Stimulated activated CD4-positive, alpha-beta T cell treated with anti-CD3 and anti-CD28 coated beads, Interleukin-1b, Interleukin-23, amount 100 ng/mL, for 4 hours (primary cell): ENCODE measurements around the gene UBR3.
"Not testable (repeated sequence)": the region's sequence is repeated elsewhere in the genome, so short reads cannot be mapped to it uniquely, and the experiment has no call there.

ENCODE experiments used
- DNase-seq, 2 donors: peaks; one replicate each; pipeline ENCODE4 v3.0.0-alpha.2; 2020; ENCODE audit warnings: low read depth in 2 of 2

Gene UBR3

DNA sequence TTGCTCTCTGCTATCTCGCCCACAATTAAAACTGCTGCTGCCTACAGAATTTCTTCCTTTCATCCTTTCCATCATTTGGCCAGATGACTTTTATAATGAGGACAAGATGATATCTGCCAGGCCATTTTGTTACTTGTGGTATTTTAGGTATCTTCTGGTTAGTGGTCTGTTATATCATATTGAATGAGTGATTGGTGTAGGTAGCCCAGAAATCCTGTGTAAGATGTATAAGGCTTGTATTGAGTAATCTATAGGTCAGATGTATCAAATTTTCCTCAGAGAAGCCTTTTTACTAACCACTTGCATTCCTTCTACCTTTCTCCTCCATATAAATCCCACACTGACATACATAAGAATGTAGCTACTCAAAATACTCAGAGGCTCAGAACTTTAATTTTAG is 118.3 kb downstream of the UBR3 start:
- no peak for DNase-seq

DNA sequence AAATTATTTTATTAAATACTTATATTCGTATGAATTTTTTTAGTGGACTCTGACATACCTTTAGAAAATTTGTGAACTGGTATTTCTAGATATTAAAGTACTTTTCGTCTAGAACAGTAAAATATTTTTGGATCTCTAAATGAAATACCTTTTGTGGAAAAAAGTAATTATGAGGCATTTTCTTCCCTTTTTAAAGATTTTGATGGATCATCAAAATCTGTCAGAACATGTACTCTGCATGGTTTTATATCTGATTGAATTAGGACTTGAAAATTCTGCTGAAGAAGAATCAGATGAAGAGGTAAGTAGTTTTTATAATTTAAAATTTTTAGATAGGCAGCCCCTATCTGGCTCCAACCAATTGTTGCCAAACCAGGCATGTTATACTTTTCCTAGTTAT is 118.8 kb downstream of the UBR3 start:
- no peak for DNase-seq

DNA sequence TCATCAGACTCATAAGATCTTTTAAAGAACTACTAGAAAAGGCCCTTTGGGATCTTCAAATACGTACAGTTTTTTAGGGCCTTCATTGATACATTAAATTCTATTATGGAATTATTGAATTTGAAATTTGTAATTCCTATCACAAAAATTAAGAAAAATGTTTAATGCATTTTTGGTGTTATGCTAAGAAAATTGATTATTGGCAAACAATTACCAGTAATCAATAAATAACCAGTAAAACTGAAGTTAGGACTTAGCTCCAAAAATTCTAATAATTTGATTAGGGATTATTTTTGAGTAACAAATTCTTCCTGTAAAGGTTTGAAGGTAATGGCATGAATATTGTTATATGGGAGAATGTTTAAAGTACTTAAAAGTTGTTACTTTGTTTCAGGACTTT is 119.3 kb downstream of the UBR3 start:
- DNase-seq = no peak

DNA sequence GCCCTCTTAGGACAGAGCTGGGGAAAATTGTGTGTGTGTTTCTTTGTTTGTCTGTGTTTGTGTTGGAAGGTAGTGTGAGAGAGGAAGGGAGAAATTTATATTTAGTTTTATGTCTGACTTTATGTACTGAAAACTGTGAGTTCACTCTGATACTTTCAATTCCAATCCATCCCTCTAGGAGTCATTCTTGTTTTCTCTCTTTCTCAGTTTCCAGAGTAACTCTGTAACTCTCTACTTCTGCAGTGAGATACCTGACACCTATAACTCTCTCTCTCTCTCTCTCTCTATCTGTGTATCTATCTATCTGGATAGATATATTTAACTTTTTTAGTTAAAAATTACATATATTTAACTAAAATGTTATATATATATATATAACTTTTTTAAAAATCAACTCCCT is 128.7 kb downstream of the UBR3 start:
- no peak for DNase-seq

DNA sequence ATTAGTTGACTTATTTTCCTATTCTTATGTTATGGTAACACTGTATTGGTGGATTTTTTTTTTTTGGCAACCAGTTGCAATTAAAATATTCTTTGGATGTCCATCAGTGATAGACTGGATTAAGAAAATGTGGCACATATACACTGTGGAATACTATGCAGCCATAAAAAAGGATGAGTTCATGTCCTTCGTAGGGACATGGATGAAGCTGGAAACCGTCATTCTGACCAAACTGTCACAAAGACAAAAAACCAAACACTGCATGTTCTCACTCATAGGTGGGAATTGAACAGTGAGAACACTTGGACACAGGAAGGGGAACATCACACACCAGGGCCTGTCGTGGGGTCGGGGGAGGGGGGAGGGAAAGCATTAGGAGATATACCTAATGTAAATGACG is 130.0 kb downstream of the UBR3 start:
- DNase-seq = not testable (repeated sequence)

DNA sequence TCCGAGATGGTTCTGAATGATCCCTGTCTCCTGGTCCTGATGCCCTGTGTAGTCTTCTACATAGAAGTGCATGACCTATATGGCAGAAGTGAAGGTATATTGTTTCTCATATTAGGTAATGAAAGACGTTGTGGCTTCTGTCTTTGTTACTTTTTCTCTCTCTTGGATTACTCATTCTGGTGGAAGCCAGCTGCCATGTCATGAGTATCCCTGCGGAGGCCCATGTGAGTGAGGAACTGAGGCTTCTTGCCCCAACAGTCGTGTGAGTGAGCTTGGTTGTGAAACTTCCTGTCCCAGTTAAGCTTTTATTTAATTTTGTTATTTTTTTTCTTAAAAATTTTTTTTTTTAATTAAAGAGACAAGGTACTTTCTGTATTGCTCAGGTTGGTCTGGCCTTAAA is 134.7 kb downstream of the UBR3 start:
- DNase-seq = no peak

DNA sequence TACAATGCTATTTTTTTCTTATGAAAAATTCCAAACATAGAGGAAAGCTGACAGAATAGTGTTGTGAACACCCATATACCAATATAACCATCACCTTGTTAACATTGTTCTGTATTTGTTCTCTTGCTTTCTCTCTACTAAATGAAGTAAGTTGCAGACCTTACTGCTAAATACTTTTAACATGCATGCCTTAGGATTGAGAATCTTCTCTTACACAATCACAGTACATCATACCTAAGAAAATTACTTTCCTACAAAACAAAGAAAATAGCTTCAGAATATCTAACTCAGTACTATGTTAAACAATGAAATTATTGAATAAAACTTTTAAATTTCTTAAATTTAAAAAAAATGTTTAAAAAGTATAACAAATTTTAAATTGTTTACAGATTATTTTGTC is 136.5 kb downstream of the UBR3 start:
- DNase-seq = no peak

DNA sequence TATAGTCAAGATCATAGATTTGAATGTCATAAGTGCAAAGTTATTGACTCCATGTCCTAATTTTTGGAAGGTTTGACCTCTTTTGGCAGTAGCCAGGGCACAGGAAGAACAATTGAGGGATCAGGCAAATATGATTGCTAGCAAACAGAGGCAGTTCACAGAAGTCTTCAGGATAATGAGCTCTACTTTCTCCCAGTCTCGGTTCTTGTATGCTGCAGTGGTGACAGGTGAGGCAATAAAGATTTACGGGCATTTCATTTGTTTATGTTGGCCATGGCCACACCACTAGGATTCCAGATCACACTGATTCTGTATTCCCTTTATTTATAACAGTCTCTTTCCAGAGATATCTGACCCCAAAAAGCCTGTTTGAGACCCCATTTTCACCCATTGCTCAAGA is 137.5 kb downstream of the UBR3 start:
- DNase-seq = no peak

DNA sequence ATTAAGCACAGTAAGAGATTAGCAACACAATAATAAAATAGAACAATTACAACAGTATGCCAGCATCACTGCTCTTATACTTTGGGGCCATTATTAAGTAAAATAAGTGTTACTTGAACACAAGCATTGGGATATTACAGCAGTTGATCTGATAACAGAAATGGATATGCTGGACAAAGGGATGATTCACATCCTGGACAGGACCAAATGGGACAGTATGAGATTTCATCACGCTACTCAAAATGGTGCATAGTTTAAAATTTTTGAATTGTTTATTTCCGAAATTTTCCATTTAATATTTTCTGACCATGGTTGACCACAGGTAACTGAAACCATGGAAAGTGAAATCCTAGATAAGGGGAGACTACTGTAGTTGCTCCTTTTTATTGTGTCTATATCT is 138.2 kb downstream of the UBR3 start:
- no peak for DNase-seq

DNA sequence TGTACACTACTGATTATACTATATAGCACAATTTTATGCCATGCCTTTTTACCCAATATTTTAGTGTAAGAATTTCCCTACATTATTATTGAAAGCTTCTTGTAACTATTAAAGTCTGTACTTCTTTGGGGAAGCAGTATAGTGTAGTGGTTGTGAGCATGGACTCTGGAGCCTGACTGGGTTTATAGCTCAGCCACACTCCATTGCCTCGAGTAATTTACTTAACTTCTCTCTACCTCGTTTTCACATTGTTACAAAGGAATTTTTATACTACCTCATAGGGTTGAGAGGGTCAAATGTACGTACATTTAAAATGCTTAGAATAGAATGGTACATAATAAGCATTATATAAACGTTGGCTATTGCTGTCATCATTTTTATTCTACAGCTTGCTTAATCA is 139.2 kb downstream of the UBR3 start:
- DNase-seq = no peak

DNA sequence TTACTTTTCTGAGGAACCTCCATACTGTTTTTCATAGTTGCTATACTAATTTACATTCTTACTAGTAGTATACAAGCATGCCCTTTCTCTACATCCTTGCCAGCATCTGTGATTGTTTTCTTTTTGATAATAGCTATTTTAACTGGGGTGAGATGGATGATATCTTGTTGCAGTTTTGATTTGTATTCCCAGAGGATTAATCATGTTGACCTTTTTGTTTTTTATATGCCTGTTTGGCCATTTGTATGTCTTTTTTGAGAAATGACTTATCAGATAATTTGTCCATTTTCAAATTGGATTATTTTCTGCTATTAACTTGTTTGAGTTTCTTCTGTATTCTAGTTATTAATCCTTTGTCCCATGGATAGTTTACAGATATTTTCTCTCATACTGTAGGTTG is 141.5 kb downstream of the UBR3 start:
- DNase-seq = no peak

DNA sequence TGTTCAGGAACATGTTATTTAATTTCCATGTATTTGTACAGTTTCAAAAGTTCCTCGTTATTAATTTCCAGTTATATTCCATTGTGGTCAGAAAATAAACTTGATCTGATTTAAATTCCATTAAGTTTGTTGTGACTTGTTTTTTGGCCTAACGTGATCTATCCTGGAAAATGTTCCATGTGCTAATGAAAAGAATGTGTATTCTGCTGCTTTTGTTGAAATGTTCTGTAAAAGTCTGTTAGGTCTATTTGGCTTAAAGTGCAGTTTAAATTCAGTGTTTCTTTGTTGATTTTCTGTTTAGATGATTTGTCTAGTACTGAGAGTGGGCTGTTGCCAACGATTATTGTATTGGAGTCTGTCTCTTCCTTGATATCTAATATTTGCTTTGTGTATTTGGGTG is 148.0 kb downstream of the UBR3 start:
- DNase-seq = no peak

DNA sequence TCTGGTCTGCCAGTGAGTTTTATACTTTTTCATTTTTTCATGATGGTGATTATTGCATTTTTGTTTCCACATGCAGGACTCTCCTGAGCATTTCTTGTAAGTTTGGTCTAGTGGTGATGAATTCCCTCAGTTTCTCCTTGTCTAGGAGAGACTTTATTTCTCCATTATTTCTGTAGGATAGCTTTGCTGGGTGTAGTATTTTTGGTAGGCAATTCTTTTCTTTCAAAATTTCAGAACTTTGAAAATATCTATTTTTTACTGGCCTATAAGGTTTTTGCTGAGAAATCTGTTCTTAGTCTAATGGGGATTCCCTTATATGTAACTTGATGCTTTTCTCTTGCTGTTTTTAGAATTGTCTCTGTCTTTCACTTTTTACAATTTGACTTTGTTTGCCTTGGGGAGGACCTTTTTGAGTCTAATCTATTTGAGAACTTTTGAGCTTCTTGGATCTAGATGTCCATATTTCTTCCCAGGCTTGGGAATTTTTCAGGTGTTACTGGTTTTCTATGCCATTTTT is 149.1 kb downstream of the UBR3 start:
- no peak for DNase-seq

DNA sequence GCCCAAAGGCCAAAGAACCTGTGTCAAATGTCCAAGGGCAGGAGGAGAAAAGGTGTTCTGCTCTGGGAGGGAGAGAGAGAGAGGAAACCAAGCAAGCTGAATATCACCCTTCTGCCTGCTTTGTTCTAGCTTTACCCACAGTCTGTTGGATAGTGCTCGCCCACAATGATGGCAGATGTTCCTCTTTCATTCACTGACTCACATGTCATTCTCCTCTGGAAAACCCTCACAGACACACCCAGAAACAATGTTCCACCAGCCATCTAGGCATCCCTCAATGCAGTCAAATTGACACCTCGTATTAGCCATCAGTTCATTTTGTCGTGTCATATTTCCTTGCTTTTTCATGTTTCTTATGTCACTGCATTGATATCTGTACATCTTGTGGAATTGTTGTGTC is 150.3 kb downstream of the UBR3 start:
- no peak for DNase-seq

DNA sequence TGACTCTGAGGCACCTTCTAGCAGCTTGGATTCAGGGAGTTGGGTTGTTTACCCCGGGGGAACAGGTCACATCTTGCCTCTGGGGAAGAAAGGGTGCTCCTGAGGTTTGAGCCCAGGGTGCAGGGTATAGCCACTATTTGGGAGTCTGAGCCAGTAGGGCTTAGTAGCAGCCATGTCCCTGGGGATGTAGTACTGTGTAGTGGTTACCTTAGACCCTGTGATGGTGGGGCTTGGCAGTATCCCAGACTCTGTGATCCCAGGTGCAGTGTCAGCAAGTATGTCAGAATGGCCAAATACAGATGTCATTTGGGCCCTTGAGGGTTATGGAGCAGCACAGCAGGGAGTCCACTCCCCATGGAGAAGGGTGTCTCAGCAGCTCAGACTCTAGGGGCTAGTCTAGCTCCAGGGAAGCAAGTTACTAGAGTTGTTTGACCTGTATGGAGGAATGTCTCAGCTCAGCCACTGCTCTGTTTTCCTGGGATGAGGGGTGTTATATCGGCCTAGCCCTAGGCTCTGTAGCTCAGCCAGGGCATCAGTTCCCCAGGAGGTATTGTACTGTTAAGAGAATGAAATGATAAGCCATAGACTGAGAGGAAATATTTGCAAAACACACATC is 151.3 kb downstream of the UBR3 start:
- DNase-seq = no peak

DNA sequence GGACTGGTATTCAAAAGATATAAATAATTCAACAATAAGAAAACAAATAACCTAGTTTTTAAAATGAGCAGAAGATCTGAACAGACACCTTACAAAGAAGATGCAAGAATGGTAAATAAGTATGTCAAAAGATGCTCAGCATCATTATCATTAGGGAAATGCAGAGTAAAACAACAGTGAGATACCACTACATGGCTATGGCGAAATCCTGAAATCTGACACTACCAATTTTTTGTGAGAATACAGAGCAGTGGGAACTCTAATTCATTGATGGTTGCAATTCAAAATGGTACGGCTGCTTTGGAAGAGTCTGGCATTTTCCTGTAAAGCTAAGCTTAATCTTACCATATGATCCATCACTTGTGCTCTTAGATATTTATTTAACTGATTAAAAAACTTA is 151.8 kb downstream of the UBR3 start:
- DNase-seq = no peak

DNA sequence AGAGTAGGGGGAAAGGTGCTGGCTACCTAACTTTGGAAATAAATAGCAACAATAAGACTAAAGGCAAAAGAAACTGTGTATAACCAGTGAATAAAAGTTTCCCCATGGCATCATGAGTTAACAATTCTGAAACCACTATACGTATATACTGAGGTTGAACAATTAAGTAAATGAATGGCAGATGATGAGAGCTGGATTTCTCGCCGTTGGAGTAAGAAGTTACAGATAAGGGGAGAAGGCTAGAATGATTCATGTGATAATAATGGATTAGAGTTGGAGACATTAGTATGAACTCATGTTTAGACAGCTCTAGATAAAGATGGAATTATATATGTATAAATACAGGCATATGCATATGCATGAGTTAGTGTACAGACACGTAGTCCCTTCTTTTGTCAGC is 152.7 kb downstream of the UBR3 start:
- no peak for DNase-seq

DNA sequence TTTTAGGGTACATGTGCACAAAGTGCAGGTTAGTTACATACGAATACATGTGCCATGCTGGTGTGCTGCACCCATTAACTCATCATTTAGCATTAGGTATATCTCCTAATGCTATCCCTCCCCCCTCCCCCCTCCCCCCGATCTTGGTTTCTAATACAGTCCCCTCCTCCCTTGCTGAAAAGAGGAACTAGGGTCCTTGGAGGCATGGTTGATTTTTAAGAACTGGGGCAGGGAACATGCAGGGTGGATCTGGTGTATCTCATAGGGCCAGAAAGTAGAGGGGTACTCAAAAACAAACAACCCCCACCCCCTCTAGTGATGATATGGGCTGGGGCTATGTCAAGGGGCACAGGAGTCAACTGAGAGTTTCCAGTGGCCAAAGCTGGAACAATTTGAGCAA is 153.4 kb downstream of the UBR3 start:
- no peak for DNase-seq

DNA sequence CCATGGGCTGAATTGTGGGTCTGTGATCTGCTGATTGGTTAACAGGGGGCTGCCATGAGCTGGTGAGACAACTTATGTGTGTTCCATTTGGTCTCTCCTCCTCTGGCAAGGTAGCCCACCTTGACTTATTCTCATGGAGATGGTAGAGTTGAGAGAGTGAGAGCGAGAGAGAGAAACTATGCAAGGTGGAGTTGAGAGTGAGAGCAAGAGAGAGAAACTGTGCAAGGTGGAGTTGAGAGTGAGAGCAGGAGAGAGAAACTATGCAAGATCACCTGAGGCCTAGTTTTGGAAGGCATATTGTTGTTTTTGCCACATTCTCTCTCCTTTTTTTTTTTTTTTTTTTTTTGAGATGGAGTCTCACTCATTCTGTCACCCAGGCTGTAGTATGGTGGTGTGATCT is 155.7 kb downstream of the UBR3 start:
- DNase-seq = no peak

DNA sequence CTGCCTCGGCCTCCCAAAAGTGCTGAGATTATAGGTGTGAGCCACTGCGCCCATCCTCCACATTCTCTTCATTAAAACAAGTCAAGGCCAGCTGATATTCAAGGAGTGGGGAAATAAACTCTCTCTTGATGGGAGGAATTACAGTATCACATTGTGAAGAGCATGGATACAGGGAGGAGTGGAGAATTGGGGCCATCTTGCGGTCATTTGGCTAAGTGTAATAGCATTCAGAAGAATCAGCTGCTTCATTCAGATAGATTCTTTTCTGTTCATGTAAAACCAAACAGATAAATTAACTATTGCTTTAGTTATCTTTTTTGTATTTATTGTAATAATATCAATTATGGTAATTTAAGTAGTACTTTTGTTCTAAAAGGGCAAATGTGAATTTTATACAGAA is 156.3 kb downstream of the UBR3 start:
- DNase-seq = no peak

DNA sequence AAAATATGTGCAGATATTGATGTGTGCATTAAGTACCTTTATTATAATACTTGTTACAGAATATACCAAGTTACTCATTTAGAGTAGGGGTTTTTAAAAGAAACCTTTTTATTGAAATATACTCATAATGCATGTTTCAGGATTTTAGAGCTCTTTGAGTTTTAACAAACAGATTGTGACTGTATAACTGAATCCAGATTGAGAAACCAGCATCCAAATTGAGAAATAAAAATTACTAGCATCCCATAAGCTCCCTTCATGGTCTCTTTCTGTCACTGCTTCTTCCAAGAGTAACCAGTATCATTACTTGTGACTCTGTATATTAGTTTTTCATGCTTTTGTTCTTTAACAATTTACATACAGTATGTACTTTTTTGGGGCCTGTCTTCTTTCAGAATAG is 156.9 kb downstream of the UBR3 start:
- DNase-seq = no peak

DNA sequence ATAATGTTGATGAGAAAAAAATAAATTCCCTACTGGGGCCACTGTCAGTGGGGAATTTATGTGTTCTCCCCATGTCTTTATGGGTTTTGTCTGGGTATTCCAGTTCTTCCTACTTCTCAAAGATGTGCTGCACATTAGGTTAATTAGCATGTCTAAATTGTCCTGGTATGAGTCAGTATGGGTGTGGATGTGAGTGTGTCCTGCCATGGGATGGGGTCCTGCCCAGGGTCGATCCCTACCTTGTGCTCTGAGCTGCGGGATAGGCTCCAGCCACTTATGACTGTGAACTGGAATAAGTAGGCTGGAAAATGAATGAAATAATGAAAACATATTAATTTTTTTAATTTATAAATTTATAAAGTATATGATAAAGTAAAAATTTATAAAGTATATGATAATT is 167.5 kb downstream of the UBR3 start:
- DNase-seq = no peak

DNA sequence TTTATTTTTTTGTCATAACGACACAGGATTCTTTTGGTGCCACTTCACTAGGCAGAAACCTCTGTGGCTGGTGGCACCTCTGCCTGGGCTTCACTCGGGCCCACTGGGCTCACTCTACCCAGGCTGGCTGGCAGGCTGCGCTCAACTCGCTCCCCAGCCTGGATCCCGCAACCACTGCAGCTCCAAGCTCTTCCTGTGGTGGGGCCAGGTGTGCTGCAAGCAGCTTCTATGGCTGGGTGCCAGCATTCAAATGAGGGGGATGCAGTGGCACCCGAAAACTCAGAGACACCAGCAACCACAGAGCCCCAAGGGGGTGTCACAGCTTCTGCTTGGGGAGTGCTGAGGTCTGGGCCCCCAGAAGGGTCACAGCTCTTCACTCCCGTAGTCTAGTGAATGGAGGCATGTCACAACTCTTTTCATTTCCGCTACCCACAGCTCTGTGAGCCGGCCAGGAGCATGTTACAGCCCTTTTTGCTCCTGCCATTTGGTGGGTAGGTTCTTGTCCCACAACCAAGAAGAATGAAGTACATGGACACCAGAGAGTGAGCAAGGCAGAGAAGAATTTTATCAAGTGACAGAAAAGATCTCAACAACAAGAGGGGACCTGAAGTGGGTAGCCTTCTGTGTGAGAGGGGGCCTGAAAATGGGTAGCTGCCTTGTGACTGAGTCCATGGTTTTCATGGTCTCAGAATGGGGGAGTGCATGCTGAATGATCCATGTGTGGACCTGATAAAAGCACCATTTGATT is 170.1 kb downstream of the UBR3 start:
- no peak for DNase-seq

DNA sequence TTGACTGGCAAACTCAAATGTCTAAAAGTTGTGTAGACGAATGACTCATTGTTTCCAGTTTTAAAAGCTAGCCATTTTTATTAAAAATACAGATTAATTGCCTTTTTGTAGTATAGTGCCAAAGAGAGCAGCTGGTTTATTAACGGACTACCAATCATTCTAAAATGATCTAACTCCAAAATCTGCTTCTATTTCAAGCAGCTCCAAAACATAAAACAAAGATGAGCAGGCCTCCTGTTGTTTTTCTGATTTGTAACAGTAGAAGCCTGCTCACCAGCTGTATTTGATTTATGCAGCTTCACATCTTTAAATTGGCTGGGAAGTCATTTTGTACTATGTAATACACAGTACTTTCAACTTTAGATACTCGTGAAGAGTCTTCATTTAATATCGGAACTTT is 171.8 kb downstream of the UBR3 start:
- no peak for DNase-seq
